RPMI8226 (cell line): ENCODE measurements around the gene CMIP.

Source experiments
- DNase-seq: peaks from one replicate; pipeline ENCODE4 v3.0.0-alpha.2; 2015

Gene CMIP

DNA sequence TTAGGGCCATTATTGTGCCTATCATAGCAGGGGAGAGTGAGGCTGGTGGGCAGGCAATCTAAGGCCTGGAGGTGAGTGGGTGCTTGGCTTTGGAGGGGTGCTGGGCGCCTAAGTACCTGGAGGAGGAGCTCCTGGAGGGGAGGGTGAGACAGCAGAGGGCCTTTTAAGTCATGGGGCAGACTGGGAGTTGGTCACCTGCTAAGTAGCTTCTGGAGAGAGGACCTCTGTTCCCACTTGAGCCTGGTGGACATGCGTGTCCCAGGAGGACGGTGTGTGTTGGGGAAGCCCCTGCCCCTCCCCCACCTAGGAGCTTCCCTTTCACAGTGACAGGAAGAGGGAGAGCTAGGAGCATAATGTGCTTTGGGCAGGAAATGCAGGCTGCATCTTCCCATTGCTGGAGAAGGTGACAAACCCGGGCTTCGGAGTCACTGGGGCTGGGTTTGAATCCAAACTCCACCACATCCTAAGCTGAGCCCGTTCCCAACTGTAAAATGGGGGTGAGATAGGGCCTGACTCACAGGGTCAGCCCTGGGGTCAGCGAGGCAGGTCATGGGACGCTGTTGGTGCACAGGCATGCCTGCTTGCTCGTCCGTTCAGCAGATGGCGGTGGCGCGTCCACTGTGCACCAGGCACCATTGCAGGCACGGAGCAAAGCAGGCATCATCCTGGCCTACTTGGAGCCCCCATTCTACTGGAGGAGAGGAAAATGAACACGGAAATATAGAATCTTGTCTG lies 37.9 kb downstream of the CMIP start:
- DNase-seq = no peak

DNA sequence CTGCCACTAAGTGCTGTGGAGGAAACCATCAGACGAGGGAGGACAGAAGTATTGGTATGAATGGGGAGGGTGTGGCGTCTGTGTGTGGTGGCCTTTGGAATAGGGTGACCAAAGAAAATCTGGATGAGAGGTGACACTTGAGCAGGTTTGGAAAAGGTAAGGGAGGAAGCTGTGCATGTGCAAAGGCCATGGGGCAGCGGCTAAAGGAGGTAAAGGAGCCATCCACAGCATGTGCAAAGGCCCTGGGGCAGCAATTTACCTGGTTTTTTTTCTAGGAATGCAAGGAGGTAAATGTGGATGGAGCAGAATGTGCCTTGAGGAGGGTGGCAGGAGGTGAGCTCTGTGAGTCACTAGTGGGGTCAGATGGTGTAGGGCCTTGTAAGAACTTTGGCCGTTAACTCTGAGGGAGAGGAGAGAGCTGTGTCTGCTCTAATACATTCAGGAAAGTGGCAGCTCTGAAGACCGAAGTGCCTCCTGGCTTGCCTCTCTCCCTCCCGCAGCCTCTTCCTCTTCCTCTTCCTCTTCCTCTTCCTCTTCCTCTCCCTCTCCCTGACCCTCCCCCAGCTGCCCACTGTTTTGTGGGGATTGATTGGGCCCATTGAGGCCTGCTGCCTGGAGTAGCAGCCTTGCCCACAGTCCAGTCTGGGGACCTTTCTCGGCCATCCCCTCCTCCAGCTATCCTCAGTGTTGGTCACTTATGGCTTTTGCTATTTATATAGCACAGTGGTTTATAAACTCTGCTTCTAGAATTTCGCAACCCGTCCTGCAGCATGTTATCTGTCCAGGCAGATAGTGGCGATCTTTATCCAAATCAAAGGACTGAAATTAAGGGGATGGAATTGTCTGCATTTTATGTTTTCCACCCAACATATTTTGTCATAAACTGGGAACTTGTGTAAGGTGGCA lies 38.7 kb downstream of the CMIP start:
- DNase-seq = no peak

DNA sequence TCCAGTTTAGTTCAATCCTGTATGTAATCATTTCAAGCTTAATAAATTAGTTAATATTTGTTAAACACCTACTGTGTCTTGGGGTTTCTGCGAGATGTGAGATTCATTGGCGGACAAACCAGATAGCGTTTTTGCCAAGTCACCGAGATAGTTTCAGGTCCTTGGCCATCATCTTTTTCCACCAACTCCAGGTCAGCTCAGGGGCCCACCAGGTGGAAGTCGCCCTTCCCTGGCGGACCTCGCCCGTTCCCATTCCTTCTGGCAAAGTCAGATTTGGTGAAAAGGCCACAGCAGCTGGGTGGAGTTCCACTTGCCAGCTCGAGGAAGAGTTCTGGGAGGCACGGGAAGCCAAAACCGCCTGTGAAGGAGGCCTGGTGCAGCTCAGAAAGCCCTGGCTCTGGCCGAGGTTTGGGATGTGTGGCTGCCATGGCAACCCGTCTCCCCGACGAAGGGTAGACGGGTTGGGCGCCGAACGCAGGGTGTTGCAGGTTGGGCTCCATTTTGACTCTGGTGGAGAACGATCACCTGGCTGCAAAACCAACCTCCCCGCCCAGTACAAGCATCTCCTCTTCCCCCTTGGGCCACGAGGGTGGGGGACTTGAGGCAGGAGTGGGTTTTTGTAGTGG lies 39.5 kb downstream of the CMIP start:
- DNase-seq = no peak

DNA sequence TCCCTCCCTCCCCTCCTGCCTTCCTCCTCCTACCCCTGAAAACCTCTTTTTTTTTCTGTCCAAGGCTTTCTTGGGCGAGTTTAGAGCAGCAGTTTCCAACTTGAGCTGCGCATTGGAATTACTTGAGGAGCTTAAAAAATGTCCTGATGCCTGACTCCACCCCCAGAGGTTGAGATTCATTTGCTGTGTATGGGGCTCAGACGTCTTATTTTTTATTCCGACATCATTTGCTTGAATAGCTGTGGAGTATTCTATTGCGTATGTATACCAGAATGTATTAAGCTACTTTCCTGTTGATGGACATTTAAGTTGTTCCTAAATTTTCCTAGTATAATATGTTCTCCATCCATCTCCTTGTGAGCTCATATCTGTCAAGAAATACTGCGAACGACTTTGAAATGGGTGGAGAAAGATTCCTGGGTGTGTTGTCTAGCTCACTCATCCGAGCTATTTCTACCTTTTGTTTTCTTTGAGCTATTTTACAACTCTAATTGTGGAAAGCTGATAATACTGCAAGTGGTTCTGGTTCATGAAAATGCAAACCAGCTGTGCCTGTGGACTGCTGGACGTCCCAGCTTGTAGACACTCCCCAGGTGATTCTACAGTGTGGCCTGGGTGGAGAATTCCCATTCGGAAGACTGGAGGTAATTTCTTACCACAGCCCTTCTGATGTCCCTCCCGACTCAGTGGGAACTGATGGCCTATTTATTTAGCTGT lies 40.5 kb downstream of the CMIP start:
- no peak for DNase-seq

DNA sequence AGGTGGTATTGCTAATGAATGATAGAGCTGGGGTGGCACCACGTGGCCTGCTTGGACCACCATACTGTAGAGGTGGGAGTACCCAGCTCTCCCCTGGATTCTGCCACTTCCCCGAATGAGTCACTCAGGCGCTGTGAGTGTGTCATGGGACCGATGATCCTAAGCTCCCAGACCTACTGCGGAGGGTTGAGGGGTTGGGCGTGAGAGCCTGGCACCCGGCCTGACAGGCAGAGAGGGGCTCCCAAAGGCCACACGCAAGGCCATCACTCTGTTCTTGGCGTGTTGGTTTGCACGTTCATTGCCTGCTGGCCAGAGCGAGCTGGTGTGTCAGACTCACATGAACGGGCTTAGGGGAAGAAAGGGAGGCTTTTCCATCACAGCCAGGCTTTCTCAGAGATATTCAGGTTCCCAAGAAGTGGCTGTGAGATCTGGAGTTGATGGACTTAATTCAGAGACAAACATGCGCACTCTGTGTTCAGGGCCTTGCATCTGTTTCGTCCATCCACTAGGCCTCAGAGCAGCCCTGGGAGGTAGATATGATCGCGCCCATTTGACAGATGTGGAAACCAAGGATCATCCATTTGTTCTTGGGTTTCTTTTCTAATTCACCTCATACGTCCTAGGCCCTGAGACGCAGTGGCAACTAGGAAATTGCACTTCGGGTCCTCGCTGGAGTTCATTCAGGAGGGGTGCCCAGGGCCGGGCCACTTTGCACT lies 41.4 kb downstream of the CMIP start:
- no peak for DNase-seq

DNA sequence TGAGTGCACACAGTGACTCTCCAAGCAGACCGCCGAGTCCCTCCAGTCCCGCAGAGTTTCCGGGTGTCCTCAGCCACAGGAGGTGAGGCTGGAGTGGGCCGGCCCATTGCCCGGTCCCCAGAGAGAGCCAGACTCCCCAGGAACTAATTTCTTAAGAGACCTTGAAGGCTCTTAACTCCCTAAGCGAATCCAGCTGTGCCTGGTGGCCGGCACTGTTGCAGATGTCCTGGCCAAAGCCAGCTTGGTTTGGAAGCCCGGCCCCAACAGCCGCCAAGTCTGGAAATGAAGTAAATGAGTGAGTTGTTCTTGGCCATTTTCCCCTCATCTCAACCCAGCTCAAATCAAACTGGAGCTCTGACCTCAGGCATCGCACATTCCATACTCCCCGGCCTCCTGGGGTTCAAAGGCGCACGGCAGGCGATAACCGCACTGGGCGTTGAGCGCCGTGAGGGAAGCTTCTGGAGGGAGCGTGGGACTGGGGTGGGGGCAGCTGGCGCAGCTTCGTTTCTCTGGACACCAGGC lies 42.0 kb downstream of the CMIP start:
- no peak for DNase-seq

DNA sequence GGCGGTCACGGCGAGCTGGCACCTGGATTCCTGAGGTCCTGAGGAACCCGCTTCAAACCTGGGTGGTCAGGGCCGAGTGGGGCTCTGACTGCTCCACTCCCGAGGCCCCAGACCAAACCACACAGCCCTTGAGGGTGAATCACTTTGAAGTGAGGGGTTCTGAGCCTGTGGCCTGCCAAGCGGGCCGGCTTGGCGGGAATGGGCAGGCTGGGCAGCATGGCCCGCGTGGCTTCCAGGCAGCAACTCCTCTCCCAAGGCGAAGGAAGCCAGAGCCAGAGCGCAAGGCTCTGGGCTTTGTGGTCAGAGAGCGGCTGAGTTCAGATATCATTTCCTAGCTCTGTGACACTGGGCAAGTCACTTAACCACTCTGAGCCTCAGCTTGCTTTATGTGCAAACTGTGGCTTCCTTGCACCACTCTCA lies 42.7 kb downstream of the CMIP start:
- DNase-seq = no peak

DNA sequence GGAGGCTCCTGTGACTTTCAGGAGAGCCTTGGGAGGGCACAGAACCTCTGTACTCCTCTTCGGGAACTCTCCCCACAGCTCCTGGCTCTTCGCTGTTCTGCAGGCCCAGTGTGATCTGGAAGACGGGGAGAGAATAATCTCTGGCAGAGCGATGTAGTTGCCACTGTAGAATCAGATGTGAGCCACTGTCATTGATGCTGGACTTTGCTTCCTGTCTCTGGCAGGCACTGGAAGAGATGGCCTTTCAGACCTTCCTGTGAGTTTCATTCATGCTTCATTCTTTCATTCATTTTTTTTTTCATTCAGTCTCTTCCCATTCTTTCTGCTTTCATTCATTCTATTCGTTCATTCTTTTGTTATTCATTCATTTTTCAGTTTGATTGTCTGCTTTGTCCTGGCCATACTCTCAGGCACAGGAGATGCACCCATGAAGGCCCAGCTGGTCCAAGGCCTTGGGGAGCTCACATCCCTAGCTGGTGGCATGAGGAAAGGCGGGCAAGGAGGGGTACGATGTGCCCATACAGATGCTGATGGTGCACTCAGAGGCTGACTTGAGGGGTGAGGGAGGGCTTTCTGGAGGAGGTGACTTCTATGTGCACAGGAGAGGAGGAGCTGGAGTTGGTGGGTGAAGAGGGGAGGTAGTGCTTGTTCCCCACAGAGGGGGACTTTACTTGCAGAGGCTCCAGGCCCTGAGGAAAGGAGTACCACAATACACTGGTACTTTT lies 44.2 kb downstream of the CMIP start:
- DNase-seq = no peak

DNA sequence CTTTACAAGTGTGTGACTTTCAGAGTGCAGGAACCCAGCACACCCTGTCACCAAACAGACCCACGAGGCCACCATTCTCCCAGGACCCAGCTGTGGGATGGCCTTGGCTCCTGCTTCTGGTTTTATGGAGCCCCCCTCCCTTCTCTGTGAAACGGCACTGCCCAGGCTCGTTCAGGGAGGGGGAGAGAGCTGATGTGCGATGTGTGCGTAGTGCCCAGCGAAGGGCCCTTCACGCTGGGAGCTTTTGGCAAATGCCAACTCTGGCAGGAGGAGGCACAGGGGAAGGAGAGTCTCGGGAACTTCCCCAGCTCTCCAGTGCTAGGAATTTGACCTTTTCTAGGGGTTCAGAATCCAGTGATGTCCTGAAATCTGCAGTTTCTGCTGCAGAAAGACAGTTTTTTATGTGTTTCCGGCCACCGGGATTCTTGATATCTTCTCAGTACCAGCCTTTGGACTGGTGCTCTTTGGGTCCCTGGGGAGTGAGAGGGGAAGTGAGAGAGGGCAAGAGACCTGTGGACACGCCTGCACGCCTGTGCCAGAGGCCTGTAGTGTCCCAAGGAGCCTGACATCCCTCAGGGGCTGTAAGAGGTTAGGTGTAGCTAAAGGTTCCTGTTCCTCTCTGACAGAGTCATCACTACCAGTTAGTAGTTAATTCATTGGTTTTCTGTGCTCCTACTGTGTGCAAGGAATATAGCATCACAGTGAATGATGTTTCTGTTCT lies 45.1 kb downstream of the CMIP start:
- no peak for DNase-seq

DNA sequence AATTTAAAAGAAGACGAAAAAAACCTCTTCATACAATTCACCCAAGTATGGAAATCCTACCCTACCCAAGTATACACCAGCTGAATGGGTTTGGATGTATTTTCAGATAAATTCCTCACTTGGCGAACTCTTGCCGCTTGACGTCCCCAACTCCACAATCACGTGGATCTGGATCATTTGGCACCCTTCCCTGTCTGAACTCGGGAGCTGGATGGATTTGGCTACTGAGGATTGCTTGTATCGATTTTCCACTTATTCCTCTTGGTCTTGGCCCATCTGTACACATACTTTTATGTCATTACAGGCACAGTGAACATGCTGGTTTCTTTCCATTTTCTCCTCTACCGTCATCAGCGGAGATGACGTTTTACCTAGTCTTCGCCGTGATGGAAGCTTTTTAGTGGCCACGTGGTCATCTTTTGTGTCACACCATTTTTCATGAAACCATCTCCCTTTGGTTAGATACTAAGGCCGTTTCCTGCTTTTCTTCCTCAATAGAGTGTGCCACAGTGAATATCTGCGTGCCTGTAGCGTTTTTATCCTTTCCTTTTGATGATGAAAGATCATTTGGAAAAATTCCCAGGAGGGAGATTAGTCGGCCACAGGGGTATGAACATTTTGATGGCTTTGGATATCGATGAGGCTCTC lies 47.1 kb downstream of the CMIP start:
- no peak for DNase-seq

DNA sequence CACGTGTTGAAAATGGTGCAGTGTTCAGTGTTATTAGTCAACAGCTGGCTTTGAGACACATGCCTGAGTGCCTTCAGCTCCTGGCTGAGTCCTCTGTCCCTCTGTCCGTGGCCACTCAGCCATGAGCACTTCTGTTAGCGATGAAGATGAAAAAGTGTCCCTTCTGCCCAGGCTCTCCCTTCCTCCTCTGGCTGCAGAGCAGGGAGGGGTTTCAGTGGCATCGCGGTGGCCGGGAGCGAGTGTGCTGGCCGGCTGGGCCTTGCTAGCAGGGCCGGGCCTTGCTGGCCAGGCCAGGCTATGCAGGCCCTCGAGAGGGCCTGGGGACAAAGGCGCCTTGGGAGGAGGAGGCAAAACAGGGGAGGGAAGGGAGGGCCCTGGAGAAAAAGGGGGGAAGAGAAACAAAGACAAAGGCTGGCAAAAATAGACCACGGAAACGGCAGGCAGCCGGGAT lies 47.7 kb downstream of the CMIP start:
- no peak for DNase-seq

DNA sequence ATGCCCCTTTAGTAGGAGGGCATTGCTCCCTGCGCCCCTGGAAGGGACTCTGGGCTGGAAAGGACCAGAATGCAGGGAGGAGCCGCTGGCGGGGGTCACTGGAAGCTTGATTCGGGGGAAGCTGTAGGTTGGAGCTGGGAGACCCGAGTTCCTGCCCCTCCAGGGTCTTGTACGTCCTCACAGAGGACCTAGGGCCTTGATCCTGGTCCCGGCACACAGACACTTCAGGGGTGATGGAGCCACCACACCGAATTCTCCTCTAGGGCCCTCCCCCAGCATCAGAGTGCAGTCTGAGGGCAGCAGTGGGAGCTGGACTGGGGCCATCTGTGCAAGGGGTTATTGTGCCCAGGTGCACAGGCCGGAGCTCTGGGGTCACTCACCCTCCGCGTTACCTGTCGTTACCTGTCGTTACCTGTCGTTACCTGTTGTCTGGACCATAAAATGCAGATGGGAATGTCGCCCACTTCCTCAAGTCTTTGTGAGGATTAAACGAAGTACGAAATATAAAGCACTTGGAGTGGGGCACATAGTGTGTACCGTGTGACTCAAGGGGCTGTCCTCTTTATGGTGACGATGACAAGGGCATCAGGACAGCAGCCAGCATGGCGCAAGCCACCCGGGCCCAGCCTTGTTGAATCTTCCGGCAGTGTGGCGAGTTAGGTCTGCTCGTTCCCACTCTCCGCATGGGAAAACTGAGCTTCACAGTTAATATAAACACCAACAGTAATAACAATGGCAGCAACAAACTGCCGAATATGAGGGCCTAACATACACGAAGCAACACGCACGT lies 48.6 kb downstream of the CMIP start:
- no peak for DNase-seq

DNA sequence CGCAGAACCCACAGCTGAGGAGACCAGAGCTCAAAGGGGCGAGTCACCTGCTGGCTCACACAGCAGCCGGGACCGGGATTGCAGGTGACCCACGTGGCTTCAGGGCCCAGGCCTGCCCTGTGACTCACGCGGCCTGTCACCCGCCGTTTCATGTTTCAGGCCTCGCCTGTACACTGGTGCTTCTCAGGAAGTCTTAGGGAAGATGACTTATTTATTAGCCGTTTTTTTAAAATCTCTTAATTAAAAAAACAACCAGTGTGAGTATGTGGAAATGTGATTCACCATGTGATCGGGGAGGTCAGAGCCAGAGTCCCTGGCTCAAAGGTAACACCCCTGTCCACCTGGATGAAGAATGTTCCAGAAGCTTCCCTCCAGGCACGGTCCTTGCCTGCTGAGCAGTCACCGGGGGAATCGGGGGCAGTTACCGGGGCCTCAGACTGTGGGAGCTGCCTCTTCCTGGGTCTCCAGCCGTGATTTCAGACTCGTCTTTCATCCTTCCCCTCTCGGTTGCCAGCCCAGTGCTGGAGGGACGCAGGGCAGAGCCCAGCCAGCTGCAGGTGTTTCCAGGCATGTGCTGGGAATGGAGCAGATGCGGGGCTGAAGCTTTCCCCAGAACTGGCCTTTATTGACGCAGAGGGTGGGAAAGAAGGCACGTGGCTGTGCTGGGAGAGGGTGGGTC lies 49.3 kb downstream of the CMIP start:
- no peak for DNase-seq

DNA sequence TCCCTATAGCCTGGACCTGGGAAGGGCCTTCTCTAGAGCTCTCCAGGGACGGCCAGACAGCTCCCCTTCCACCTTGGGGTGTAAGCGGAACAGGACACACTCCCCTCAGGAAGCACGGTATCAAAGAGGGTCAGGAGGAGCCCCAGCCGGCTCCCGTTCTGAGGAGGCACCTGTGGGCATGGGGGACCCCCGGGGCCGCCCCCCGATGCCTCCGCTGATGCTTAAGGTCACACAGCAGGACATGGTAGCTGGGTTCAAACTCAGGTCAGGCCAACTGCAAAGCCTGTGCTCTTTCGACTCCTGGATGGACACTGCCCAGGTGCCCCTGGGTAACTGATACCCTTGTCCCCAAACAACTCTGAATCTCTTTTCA lies 49.8 kb downstream of the CMIP start:
- no peak for DNase-seq

DNA sequence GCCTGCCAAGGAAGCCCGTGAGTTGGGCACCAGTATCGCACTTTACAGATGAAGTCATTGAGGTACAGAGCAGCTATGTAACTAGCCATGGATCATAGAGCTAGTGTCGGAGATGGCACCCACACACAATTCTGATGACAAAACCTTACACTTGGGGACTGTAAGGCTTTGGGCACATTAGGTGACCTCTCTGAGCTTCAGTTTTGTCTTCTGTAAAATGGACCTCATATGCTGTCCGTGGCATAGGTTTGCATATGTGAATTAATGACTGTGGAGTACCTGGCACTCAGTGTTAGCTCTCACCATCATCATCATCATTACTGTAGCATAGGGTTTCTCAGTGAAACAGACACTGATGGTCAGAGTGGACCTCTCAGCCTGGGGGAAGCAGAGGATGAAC lies 50.3 kb downstream of the CMIP start:
- no peak for DNase-seq

DNA sequence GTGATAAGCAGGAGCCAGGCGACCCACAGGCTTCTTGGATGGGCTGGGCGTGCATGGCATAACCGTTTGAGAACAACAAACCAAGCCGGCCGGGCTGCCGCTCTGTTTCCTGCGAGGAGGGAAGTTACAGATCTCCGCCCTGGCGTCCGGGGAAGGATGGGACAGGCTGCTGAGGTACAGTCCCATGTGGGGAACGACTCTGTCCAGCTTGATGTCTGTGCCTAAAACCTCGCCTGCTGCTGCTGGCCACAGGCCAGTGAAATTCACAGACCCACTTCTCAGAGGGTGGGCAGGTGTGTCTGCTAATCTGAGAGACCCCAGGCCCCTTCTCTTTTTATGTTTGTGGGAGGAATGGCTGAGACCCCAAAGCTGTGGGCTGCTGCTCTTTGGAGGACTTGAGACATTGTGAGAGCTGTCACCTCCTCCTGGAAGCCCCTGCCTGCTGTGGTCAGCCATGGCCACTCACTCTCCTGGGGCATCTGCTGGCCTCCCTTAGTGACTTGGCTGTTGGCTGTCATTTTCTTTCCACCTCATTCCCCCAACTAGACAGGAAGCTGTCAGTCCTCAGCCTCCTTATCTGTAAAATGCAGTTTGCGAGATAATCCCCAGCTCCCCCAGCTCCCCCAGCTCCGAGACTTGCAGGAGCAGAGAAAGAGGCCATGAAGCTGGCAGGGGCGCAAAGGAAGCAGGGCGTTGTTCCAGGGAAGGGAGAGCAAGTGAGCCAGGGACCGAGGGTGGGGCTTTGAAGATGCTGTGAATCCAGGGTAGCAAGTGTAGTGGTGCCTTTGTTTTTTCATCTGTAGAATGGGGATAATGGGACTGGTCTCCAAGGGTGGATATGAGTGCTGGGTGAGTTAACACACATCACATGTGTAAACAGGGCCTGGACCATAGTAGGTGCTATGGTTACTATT lies 51.0 kb downstream of the CMIP start:
- DNase-seq = no peak

DNA sequence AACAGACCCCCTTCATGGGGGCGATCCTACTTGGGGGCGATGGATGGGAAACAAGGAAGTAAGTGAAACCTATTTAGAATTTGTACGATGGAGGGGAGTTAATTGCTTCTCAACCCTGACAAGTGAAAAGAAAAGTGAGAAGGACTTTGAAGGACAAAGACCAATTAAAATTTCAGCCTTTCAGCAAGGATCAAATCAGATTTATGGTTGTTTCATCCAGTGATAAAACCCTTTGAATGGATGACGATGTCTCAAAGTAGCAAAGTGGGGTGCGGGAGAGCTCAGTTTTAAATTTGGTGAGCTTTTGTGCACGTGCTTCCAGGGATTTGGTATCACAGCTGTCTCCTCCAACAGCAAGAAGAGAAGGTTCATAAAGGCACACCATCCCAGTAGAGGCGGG lies 51.7 kb downstream of the CMIP start:
- no peak for DNase-seq

DNA sequence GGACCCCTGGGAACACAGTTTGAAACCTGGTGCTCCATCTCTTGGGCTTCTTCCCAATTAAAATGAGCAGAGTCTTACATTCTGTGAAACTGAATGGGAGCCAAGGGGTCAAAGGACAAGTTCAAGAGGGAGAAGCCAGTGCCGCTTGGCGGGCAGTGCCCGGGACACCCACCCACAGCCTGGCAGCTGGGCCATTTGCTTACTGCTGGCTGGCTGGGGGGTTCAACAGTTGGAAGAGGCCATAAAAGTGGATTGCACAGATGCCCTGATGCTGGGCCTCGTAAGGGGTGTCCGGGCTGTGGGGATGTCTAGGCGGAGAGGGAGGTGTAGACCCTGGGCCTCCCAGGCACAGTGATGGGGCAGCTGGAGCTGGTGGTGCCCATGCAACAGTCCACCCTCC lies 52.1 kb downstream of the CMIP start:
- no peak for DNase-seq
